Esophagus squamous epithelium (tissue), 4 donors: ENCODE measurements around the gene POU2F2.
"Not testable (repeated sequence)": the region's sequence is repeated elsewhere in the genome, so short reads cannot be mapped to it uniquely, and the experiment has no call there.

Experiments used
- POLR2A ChIP-seq, 4 donors: fragments of 450-650 bp; IDR thresholded peaks; one replicate each; pipeline ENCODE4 v1.6.1; 2017; ENCODE audit warnings: antibody characterized with exemption in 4 of 4, mild to moderate bottlenecking in 4 of 4, moderate library complexity in 3 of 4
- TF ChIP-seq, protein P1 (sequence below), 6 experiments: fragments of 450-650 bp in 4 of 6; fragments of 200-600 bp in 2 of 6; sonication (generic) in 2 of 6; IDR thresholded peaks; one replicate each; pipeline ENCODE4 v1.5.1; 2016 to 2019; ENCODE audit warnings: antibody characterized with exemption in 6 of 6, mild to moderate bottlenecking in 4 of 6, moderate library complexity in 4 of 6

DNA sequence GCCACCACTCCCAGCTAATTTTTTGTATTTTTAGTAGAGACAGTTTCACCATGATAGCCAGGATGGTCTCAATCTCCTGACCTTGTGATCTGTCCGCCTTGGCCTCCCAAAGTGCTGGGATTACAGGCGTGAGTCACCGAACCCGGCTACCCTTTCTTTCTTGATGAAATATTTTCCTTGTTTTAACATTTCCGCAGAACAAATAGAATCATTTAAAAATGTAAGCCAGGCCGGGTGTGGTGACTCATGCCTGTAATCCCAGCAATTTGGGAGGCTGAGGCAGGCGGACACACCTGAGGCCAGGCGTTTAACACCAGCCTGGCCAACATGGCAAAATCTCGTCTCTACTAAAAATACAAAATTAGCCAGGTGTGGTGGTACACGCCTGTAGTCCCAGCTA is 32.0 kb downstream of the POU2F2 start:
- TF ChIP-seq, protein P1, sequence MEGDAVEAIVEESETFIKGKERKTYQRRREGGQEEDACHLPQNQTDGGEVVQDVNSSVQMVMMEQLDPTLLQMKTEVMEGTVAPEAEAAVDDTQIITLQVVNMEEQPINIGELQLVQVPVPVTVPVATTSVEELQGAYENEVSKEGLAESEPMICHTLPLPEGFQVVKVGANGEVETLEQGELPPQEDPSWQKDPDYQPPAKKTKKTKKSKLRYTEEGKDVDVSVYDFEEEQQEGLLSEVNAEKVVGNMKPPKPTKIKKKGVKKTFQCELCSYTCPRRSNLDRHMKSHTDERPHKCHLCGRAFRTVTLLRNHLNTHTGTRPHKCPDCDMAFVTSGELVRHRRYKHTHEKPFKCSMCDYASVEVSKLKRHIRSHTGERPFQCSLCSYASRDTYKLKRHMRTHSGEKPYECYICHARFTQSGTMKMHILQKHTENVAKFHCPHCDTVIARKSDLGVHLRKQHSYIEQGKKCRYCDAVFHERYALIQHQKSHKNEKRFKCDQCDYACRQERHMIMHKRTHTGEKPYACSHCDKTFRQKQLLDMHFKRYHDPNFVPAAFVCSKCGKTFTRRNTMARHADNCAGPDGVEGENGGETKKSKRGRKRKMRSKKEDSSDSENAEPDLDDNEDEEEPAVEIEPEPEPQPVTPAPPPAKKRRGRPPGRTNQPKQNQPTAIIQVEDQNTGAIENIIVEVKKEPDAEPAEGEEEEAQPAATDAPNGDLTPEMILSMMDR (IDR thresholded peaks at IDR 0.05), result not testable (repeated sequence)
- TF ChIP-seq POLR2A (IDR thresholded peaks at IDR 0.05), result not testable (repeated sequence)
